GM12878 (cell line): ENCODE data around the gene CENPF. TPM values are rescaled to one million over a fixed set of nuclear protein-coding genes. Genes with fewer than 3 reads are reported as not detected.
A peak's percentile ranks its signal among the peaks of the same experiment; 100 is the strongest.

Experiments
- ATAC-seq: fragments of 200-7000 bp; cut with Tn5 transposase; 3 replicates; pipeline ENCODE4 v1.9.1; 2020; ENCODE audit warnings: mild to moderate bottlenecking, moderate library complexity
- BruUV-seq: library from RNA; stranded (reverse); fragments of 400-500 nt; replicated peaks from 2 replicates; lab custom pipeline; 2021; lab: Mats Ljungman, UMichigan
- CTCF ChIA-PET: fragments of 300-600 bp; sonication (Branson Sonifier 250); formaldehyde crosslinking; extraction: SDS; loops from one replicate; lab custom pipeline; 2021; ENCODE audit warnings: inconsistent platforms; lab: Yijun Ruan, JAX
- POLR2A ChIA-PET: fragments of 350-600 bp; formaldehyde crosslinking; extraction: SDS; loops from one replicate; lab custom pipeline; 2021; ENCODE audit warnings: inconsistent platforms; lab: Charles Lee
- RAD21 ChIA-PET: fragments of 300-600 bp; sonication (Branson Sonifier 250); formaldehyde crosslinking; loops from one replicate; lab custom pipeline; 2023; ENCODE audit warnings: antibody characterized with exemption; ENCODE audit not compliant: unreplicated experiment; lab: Charles Lee
- SMC1A ChIA-PET: fragments of 300-600 bp; sonication (Branson Sonifier 250); formaldehyde crosslinking; loops from one replicate; lab custom pipeline; 2023; ENCODE audit not compliant: unreplicated experiment, uncharacterized antibody; lab: Charles Lee
- DNase-seq: peaks from one replicate; pipeline ENCODE4 v3.0.0-alpha.2; 2011; ENCODE audit warnings: low read depth, low spot score
- FAIRE-seq: peaks from 3 replicates; lab custom pipeline; 2011; peaks lifted over from hg19 to GRCh38; lab: Jason Lieb, UNC
- H2AFZ ChIP-seq: 2 replicates; pipeline ENCODE4 v1.6.0; 2011; ENCODE audit warnings: low read depth, low read length, control low read depth; ENCODE audit not compliant: control insufficient read depth
- H3K27ac ChIP-seq: 2 replicates; pipeline ENCODE4 v1.5.1; 2011; ENCODE audit warnings: control low read depth; ENCODE audit not compliant: control insufficient read depth, insufficient read depth
- H3K27me3 ChIP-seq, 2 experiments: replicated peaks in 1 of 2; 2 replicates each; pipeline versions ENCODE4 v1.6.0 to v1.6.1; 2011; ENCODE audit warnings: low read length in 1 of 2; ENCODE audit not compliant: control insufficient read depth in 2 of 2, insufficient read depth in 2 of 2
- H3K36me3 ChIP-seq, 2 experiments: 2 replicates each; pipeline ENCODE4 v1.5.1; 2011; ENCODE audit warnings: low read length in 1 of 2; ENCODE audit not compliant: control insufficient read depth in 2 of 2, insufficient read depth in 2 of 2
- H3K4me1 ChIP-seq: 2 replicates; pipeline ENCODE4 v1.6.1; 2011; ENCODE audit warnings: mild to moderate bottlenecking, low read length, moderate library complexity, mixed read lengths; ENCODE audit not compliant: control insufficient read depth, insufficient read depth
- H3K4me2 ChIP-seq: 2 replicates; pipeline ENCODE4 v1.6.0; 2011; ENCODE audit warnings: control low read depth; ENCODE audit not compliant: control insufficient read depth, insufficient read depth
- H3K4me3 ChIP-seq: fragments of 200-600 bp; sonication (generic); 2 replicates; pipeline ENCODE4 v1.5.1; 2016
- H3K79me2 ChIP-seq: 2 replicates; pipeline ENCODE4 v1.6.0; 2011; ENCODE audit warnings: low read length; ENCODE audit not compliant: control insufficient read depth, insufficient read depth
- H3K9ac ChIP-seq: 2 replicates; pipeline ENCODE4 v1.8.0; 2011; ENCODE audit warnings: low read length, control low read depth, mixed read lengths; ENCODE audit not compliant: control insufficient read depth, insufficient read depth
- H3K9me3 ChIP-seq: replicated peaks from 3 replicates; pipeline ENCODE4 v1.5.1; 2011; ENCODE audit warnings: mild to moderate bottlenecking, low read length; ENCODE audit not compliant: control insufficient read depth, insufficient read depth
- H4K20me1 ChIP-seq: 2 replicates; pipeline ENCODE4 v1.6.0; 2011; ENCODE audit not compliant: control insufficient read depth, insufficient read depth
- CHD2 ChIP-seq: IDR thresholded peaks from 2 replicates; pipeline ENCODE4 v1.6.1; 2011; ENCODE audit warnings: low read depth, low read length, improper control_type of control experiment, borderline replicate concordance
- JUNB ChIP-seq: IDR thresholded peaks from 2 replicates; pipeline ENCODE4 v1.6.1; 2016; ENCODE audit warnings: antibody characterized with exemption, mild to moderate bottlenecking
- LARP7 ChIP-seq: fragments of 450-650 bp; IDR thresholded peaks from 2 replicates; pipeline ENCODE4 v1.6.1; 2017; ENCODE audit warnings: mild to moderate bottlenecking
- MTA2 ChIP-seq: fragments of 450-650 bp; IDR thresholded peaks from 2 replicates; pipeline ENCODE4 v1.6.1; 2016; ENCODE audit warnings: low read depth, mild to moderate bottlenecking, moderate library complexity
- PML ChIP-seq: IDR thresholded peaks from 2 replicates; pipeline ENCODE4 v1.6.1; 2012; ENCODE audit warnings: low read length, inconsistent platforms
- RBBP5 ChIP-seq: fragments of 200-600 bp; sonication (generic); conservative IDR thresholded peaks from 2 replicates; pipeline ENCODE4 v1.6.1; 2016
- RFX5 ChIP-seq: IDR thresholded peaks from 2 replicates; pipeline ENCODE4 v1.6.1; 2011; ENCODE audit warnings: low read depth, low read length, improper control_type of control experiment
- SIX5 ChIP-seq: IDR thresholded peaks from 2 replicates; pipeline ENCODE4 v1.6.1; 2011; ENCODE audit warnings: mild to moderate bottlenecking, low read depth, low read length, moderate library complexity; ENCODE audit not compliant: severe bottlenecking
- SREBF2 ChIP-seq: IDR thresholded peaks from 2 replicates; pipeline ENCODE4 v1.6.1; 2012; ENCODE audit warnings: mild to moderate bottlenecking, low read length
- SRF ChIP-seq, 2 experiments: IDR thresholded peaks; 2 replicates each; pipeline ENCODE4 v1.6.1; 2011; ENCODE audit warnings: low read depth in 2 of 2, low read length in 2 of 2, mild to moderate bottlenecking in 1 of 2, moderate library complexity in 1 of 2
- SUZ12 ChIP-seq: fragments of 200-600 bp; sonication (generic); IDR thresholded peaks from one replicate; pipeline ENCODE4 v1.6.1; 2018; ENCODE audit warnings: antibody characterized with exemption, mild to moderate bottlenecking; ENCODE audit not compliant: unreplicated experiment
- WGBS: methylation state at CpG from one replicate; pipeline ENCODE4 v1.1.6; 2016; ENCODE audit warnings: low lambda C conversion rate; ENCODE audit not compliant: insufficient replicate concordance, insufficient coverage; ENCODE audit errors: missing lambda C conversion rate; 5-methylcytosine and 5-hydroxymethylcytosine counted together
- in situ Hi-C: fragments of 300-500 bp; cut with MboI; formaldehyde crosslinking; loops from 9 replicates; pipeline ENCODE4 v1.14.3; 2018; ENCODE audit warnings: mixed read lengths
- intact Hi-C: fragments of 100-400 bp; cut with micrococcal nuclease; formaldehyde crosslinking; loops from one replicate; pipeline ENCODE4 v1.14.2; 2022; ENCODE audit not compliant: unreplicated experiment
- polyA plus RNA-seq, 11 experiments: library from polyadenylated mRNA; depleted of rRNA in 4 of 11; unstranded in 6 of 11; stranded (reverse) in 5 of 11; fragments of >200 nt; fragmentation: Nextera tagmentation in 4 of 11; fragmentation: Illumina TruSeq in 1 of 11; extraction: Ambion mirVana in 4 of 11; extraction: Trizol in 1 of 11; gene quantifications; 1 replicate in 1 of 11; 2 replicates in 10 of 11; pipeline versions ENCODE4 v1.2.1 to v1.2.3, GENCODE V29; 2011 to 2016; ENCODE audit warnings: inconsistent platforms in 2 of 11, missing spikeins in 2 of 11, low read depth in 1 of 11
- total RNA-seq, 4 experiments: library from RNA; depleted of rRNA in 3 of 4; stranded (reverse); fragments of >200 nt in 3 of 4; fragmentation: Illumina TruSeq in 1 of 4; extraction: Trizol in 1 of 4; gene quantifications; 2 replicates each; pipeline versions ENCODE4 v1.2.1 to v1.2.3, GENCODE V29; 2013 to 2021
- TF ChIP-seq, protein P1 (sequence below): IDR thresholded peaks from 2 replicates; pipeline ENCODE4 v1.6.1; 2011; ENCODE audit warnings: borderline replicate concordance, low read depth, mild to moderate bottlenecking, moderate library complexity, low read length; ENCODE audit not compliant: insufficient read depth, poor library complexity, severe bottlenecking
- TF ChIP-seq, protein P2 (sequence below): IDR thresholded peaks from 2 replicates; pipeline ENCODE4 v1.6.1; 2011; ENCODE audit warnings: borderline replicate concordance, low read depth, mild to moderate bottlenecking, moderate library complexity, mixed read lengths, low read length; ENCODE audit not compliant: insufficient read depth; ENCODE audit errors: extremely low read length

Gene CENPF
- total and polyA plus RNA-seq, 10 of the 15 experiments (the other 5 are each of a cell fraction or from before 2014, with no cell fraction given): 26.0 to 132 (median 70.5) TPM

DNA sequence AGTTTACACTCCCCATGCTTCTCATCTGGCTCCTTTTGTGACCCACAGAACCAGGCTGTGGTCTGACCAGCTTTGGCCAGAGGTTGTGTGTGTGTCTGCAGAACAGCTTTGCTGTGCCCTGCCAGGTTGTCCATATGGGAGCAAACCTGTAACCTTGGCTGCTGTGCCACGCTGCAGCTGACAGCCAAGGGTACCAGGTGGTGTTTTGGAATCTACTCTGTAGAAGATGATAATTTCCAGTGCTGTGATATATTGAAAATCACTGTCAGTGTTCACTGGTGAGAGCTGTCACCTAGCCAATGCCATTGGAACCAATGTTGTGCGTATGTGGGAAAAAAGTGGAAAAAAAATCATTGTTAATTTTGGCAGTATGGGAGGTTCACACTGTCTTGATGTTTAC is 18.2 kb downstream of the CENPF start:
- no peak overlapping the region for H3K4me3 ChIP-seq
- H3K9ac ChIP-seq: no peak overlapping the region
- WGBS: 100% methylated on average over 2 of the region's 2 CpGs
- RAD21 ChIA-PET: no interaction called here
- TF ChIP-seq CHD2 (no peak), SUZ12 (no peak), SREBF2 (no peak), RBBP5 (no peak), JUNB (no peak)
- TF ChIP-seq, all 136 proteins: peak for 0
- POLR2A ChIA-PET: no interaction called here
- H3K4me1 ChIP-seq: no peaks in the 10 kb centered on the region
- no peak for DNase-seq
- no peaks in the 10 kb centered on the region for H3K27me3 ChIP-seq
- H3K79me2 ChIP-seq: no peaks in the 10 kb centered on the region
- in situ Hi-C loops (no loop called here), intact Hi-C loops (no loop called here)
- no TSS peak for BruUV-seq
- H3K4me2 ChIP-seq: no peak overlapping the region
- ATAC-seq: no peak
- CTCF ChIA-PET: interaction anchor here (0.7 to 11.4 kb wide), 4 partner anchors 10 to 1089 kb away, joined by 3 to 110 read pairs (median 6); no protein-coding TSS in a partner anchor
- H2AFZ ChIP-seq: no peak overlapping the region
- H3K9me3 ChIP-seq: no peaks in the 10 kb centered on the region
- no peak for FAIRE-seq
- SMC1A ChIA-PET: interaction anchor here (0.6 to 1.2 kb wide), 2 partner anchors 360 to 1031 kb away, joined by 3 to 5 read pairs; no protein-coding TSS in a partner anchor
- H3K27ac ChIP-seq: no peak overlapping the region
- peaks cover 5 to 11% of the 10 kb centered on the region in 2 experiments; a peak in 3 of 4 replicates for H3K36me3 ChIP-seq
- no peaks in the 10 kb centered on the region for H4K20me1 ChIP-seq

DNA sequence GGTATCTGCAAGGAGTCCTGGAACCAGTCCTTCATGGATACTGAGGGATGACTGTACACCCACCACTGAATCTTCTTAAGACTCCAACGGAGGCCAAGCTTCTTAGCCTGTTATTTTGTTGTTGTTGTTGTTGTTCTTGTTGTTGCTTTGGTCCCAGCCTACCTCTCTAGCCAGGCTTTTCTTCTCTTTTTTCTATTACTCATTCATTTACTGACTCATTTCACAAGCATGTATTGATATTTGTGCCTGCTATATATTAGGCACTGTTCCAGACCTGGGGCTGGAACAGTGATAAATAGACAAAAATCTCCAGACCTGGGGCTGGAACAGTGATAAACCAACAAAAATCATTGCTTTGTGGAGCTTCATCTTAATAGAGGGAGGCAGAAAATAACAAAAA is 20.4 kb downstream of the CENPF start:
- Histone ChIP-seq H3K9me3 (no peaks in the 10 kb centered on the region), H3K27me3 (no peaks in the 10 kb centered on the region), H3K36me3 (peaks cover 5 to 9% of the 10 kb centered on the region in 2 experiments; a peak in 3 of 4 replicates), H3K4me2 (no peak overlapping the region), H3K79me2 (no peaks in the 10 kb centered on the region), H2AFZ (no peak overlapping the region), H3K4me1 (no peaks in the 10 kb centered on the region), H4K20me1 (no peaks in the 10 kb centered on the region), H3K4me3 (no peak overlapping the region), H3K27ac (no peak overlapping the region), H3K9ac (no peak overlapping the region)
- ChIA-PET RAD21 (no interaction called here), SMC1A (interaction anchor here (1.4 kb wide), 1 partner anchor 9 kb away, joined by 3 read pairs; no protein-coding TSS in a partner anchor), POLR2A (no interaction called here), CTCF (interaction anchor here (0.9 to 11.4 kb wide), 3 partner anchors 16 to 292 kb away, joined by 3 to 110 read pairs (median 4); no protein-coding TSS in a partner anchor)
- no peak for DNase-seq
- FAIRE-seq: peak; percentile 35
- in situ Hi-C loops: no loop called here
- BruUV-seq: no TSS peak
- TF ChIP-seq, protein P1, sequence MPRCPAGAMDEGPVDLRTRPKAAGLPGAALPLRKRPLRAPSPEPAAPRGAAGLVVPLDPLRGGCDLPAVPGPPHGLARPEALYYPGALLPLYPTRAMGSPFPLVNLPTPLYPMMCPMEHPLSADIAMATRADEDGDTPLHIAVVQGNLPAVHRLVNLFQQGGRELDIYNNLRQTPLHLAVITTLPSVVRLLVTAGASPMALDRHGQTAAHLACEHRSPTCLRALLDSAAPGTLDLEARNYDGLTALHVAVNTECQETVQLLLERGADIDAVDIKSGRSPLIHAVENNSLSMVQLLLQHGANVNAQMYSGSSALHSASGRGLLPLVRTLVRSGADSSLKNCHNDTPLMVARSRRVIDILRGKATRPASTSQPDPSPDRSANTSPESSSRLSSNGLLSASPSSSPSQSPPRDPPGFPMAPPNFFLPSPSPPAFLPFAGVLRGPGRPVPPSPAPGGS: no peak
- no peak for TF ChIP-seq LARP7
- TF ChIP-seq, protein P2, sequence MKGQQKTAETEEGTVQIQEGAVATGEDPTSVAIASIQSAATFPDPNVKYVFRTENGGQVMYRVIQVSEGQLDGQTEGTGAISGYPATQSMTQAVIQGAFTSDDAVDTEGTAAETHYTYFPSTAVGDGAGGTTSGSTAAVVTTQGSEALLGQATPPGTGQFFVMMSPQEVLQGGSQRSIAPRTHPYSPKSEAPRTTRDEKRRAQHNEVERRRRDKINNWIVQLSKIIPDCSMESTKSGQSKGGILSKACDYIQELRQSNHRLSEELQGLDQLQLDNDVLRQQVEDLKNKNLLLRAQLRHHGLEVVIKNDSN: no peak
- TF ChIP-seq MTA2: no peak
- no peak for TF ChIP-seq PML
- no peak for TF ChIP-seq RFX5
- no peak for TF ChIP-seq SRF (IDR thresholded peaks at IDR 0.05; ENCODE audit: low read depth in 2 of 2, low read length in 2 of 2)
- no peak for TF ChIP-seq SIX5
- no peak for ATAC-seq
- intact Hi-C loops: no loop called here
- WGBS: 100% methylated on average over 1 of the region's 1 CpG
